ENCODE results near the gene CCDC184. TPM values are rescaled to one million over a fixed set of nuclear protein-coding genes. Genes with fewer than 3 reads are reported as not detected.
A peak's percentile ranks its signal among the peaks of the same experiment; 100 is the strongest.

CCDC184 gene
- total RNA-seq, 1 donor from 2014 or later = 0.12 TPM

DNA sequence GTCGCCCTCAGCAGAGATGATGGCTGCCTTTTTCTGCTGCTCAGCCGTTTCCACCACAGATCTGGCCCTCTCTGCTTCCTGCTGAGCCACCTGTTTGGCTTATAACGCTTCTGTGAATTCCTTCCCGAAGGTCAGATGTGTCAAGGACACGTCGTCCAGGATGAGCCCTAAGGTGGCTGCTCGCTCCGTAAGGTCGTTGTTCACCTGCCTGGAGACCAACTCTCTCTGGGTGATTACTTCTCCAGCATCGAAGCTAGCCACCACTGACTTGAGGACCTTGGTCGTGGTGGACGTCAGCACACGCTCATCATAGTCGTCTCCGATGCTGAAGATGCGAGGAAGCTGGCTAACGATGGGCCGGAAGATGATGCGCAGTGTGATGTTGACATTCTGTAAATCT, 14.4 kb upstream of the CCDC184 start:
- Mint-ChIP-seq H3K27ac (no peak overlapping the region), H3K36me3 (ENCODE audit: insufficient read depth) (no peaks in the 10 kb centered on the region), H3K4me3 (ENCODE audit: low read depth) (no peak overlapping the region), H3K9me3 (ENCODE audit: low read depth) (no peaks in the 10 kb centered on the region), H3K4me1 (ENCODE audit: low read depth) (no peaks in the 10 kb centered on the region), H3K27me3 (peaks cover 13% of the 10 kb centered on the region)
- TF ChIP-seq, protein P1, sequence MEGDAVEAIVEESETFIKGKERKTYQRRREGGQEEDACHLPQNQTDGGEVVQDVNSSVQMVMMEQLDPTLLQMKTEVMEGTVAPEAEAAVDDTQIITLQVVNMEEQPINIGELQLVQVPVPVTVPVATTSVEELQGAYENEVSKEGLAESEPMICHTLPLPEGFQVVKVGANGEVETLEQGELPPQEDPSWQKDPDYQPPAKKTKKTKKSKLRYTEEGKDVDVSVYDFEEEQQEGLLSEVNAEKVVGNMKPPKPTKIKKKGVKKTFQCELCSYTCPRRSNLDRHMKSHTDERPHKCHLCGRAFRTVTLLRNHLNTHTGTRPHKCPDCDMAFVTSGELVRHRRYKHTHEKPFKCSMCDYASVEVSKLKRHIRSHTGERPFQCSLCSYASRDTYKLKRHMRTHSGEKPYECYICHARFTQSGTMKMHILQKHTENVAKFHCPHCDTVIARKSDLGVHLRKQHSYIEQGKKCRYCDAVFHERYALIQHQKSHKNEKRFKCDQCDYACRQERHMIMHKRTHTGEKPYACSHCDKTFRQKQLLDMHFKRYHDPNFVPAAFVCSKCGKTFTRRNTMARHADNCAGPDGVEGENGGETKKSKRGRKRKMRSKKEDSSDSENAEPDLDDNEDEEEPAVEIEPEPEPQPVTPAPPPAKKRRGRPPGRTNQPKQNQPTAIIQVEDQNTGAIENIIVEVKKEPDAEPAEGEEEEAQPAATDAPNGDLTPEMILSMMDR (IDR thresholded peaks at IDR 0.05; ENCODE audit: unreplicated experiment) = no peak
- DNase-seq (ENCODE audit: low spot score, unreplicated experiment) = no peak

DNA sequence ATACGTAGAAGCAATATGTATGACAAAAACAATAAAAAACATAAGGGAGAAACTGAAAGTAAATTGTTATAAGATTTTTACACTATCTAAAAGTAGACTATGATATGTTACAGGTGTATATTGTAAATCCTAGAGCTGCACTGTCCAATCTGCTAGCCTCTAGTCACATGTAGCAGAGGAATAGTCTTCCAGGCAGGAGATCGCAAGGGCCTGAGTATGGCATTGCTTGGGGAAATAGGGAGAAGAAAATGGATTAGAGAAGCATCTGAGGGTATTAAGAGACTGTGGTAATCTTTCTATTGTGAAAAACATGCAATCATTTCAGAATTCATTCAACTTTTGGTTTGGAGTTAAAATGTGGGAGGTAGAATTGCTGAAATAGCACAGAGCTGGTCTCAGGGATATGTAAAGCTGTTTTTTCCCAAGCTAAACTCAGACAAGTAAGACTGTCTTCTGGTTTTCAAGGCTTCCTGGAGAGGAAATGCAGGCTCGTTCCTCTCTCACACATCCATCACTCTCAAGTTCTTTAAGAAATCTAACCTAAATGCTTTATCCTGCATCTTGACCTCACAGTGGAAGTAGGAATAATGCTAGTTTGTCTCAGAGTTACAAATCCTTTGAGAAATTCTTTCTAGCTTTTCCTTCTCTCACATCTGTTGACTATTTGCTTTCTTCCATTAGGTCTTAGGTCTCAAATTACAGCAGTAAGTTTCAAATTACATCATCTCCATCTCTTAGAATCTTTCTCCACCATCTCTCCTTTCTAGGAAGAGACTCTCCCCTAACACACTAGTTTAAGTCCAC, 7.6 kb upstream of the CCDC184 start:
- Mint-ChIP-seq H3K9me3 (ENCODE audit: low read depth) (no peaks in the 10 kb centered on the region), H3K27me3 (peaks cover 33% of the 10 kb centered on the region), H3K36me3 (ENCODE audit: insufficient read depth) (no peaks in the 10 kb centered on the region)

DNA sequence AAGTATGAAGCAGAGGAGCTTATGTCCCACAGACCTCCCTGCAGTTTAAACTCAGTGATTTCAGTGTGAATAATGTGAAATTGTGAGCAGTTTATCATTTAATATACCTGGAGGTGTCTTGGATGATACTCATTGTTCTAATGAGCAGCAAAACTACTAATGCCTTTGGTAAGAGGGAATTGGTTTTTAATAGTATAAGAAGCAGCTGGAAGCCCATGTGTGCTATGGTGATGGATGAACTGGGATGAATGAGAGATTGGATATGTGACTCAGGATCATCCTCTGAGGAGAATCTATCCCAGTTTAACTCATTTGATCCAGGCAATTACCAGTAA, 7.1 kb upstream of the CCDC184 start:
- no peak overlapping the region for H3K4me3 Mint-ChIP-seq (ENCODE audit: low read depth)
- no peaks in the 10 kb centered on the region for H3K9me3 Mint-ChIP-seq (ENCODE audit: low read depth)
- TF ChIP-seq, protein P1 (IDR thresholded peaks at IDR 0.05; ENCODE audit: unreplicated experiment) = no peak
- no peak overlapping the region for H3K27ac Mint-ChIP-seq
- no peaks in the 10 kb centered on the region for H3K36me3 Mint-ChIP-seq (ENCODE audit: insufficient read depth)
- H3K4me1 Mint-ChIP-seq (ENCODE audit: low read depth) = peaks cover 7% of the 10 kb centered on the region
- no peak for DNase-seq (ENCODE audit: low spot score, unreplicated experiment)
- H3K27me3 Mint-ChIP-seq = peaks cover 38% of the 10 kb centered on the region

More for the DNA sequence above, 7.6 kb upstream of the CCDC184 start:
- DNase-seq (ENCODE audit: low spot score, unreplicated experiment) = no peak
- TF ChIP-seq, protein P1 (IDR thresholded peaks at IDR 0.05; ENCODE audit: unreplicated experiment) = no peak
- Mint-ChIP-seq H3K4me1 (ENCODE audit: low read depth) (peaks cover 7% of the 10 kb centered on the region), H3K4me3 (ENCODE audit: low read depth) (no peak overlapping the region), H3K27ac (peak overlapping the region; percentile 23)

DNA sequence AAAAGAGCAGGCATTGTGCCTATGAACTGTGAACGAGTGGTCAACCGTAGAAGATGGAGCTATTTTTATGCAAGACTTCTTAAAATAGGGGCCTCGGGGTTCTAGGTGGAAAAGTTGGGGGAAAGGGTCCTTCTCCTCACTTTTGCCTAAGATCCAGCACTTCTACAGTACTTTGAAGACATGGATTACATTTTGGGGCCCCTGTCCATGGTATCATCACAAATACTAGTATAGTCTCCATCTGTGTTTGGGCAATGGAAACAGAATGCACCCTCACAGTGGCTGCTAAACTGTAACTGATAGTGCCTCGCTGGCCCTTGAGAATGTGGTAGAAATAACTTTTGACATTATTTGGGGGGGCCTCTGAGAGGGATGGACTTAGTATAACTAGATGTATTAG, 5.5 kb upstream of the CCDC184 start:
- DNase-seq (ENCODE audit: low spot score, unreplicated experiment) = no peak
- peaks cover 51% of the 10 kb centered on the region for H3K27me3 Mint-ChIP-seq
- no peak overlapping the region for H3K4me3 Mint-ChIP-seq (ENCODE audit: low read depth)
- H3K27ac Mint-ChIP-seq = no peak overlapping the region
- peaks cover 8% of the 10 kb centered on the region for H3K4me1 Mint-ChIP-seq (ENCODE audit: low read depth)
- H3K36me3 Mint-ChIP-seq (ENCODE audit: insufficient read depth) = no peaks in the 10 kb centered on the region
- TF ChIP-seq, protein P1 (IDR thresholded peaks at IDR 0.05; ENCODE audit: unreplicated experiment) = no peak
- no peaks in the 10 kb centered on the region for H3K9me3 Mint-ChIP-seq (ENCODE audit: low read depth)

DNA sequence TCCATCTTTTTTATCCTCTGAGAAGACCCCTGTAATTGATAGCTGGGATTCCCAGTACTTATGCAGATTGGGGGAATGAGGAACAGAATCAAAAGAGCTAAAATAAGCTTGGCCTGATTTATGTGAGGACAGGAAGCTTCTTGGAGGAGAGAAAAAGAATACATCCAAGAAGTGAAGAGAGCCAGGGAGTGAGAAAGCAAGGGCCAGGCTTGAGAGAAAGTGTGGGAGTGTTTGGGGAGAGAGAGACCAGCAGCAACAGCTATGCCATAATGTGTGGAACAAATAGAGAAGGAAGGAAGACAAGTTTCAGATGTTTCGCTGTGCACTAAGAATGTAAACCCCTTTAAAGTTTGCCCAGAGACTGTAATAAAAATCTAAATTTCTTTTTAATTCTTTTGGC, 4.0 kb upstream of the CCDC184 start:
- H3K9me3 Mint-ChIP-seq (ENCODE audit: low read depth) = no peaks in the 10 kb centered on the region
- no peaks in the 10 kb centered on the region for H3K36me3 Mint-ChIP-seq (ENCODE audit: insufficient read depth)
- H3K27me3 Mint-ChIP-seq = peaks cover 62% of the 10 kb centered on the region
- H3K27ac Mint-ChIP-seq = no peak overlapping the region
- H3K4me3 Mint-ChIP-seq (ENCODE audit: low read depth) = no peak overlapping the region
- no peak for DNase-seq (ENCODE audit: low spot score, unreplicated experiment)
- peaks cover 11% of the 10 kb centered on the region for H3K4me1 Mint-ChIP-seq (ENCODE audit: low read depth)
- TF ChIP-seq, protein P1 (IDR thresholded peaks at IDR 0.05; ENCODE audit: unreplicated experiment) = no peak
